WTC11 (cell line): ENCODE results near the gene ACBD6. TPM values are rescaled to one million over a fixed set of nuclear protein-coding genes. Genes with fewer than 3 reads are reported as not detected.

Experiments
- ATAC-seq: fragments of 200-7000 bp; cut with Tn5 transposase; 2 replicates; pipeline ENCODE4 v1.10.0; 2021; ENCODE audit warnings: mild to moderate bottlenecking, moderate library complexity
- CTCF ChIA-PET: fragments of 300-600 bp; sonication (Branson Sonifier 250); formaldehyde crosslinking; loops from one replicate; lab custom pipeline; 2021; ENCODE audit warnings: antibody characterized with exemption; lab: Charles Lee
- POLR2A ChIA-PET: fragments of 350-600 bp; sonication (Branson Sonifier 250); formaldehyde crosslinking; loops from one replicate; lab custom pipeline; 2021; ENCODE audit warnings: antibody characterized with exemption; lab: Charles Lee
- DNase-seq: peaks from one replicate; pipeline ENCODE4 v3.0.0; 2021; ENCODE audit warnings: low spot score
- H3K27ac Mint-ChIP-seq: 2 replicates; pipeline ENCODE4 v1.8.0; 2021; ENCODE audit warnings: mixed read lengths
- H3K27me3 Mint-ChIP-seq: 2 replicates; pipeline ENCODE4 v1.8.0; 2021; ENCODE audit warnings: low read depth, mild to moderate bottlenecking, moderate library complexity, mixed read lengths
- H3K36me3 Mint-ChIP-seq: 2 replicates; pipeline ENCODE4 v1.8.0; 2021; ENCODE audit warnings: mixed read lengths
- H3K4me1 Mint-ChIP-seq: 2 replicates; pipeline ENCODE4 v1.8.0; 2022; ENCODE audit warnings: mixed read lengths
- H3K4me3 Mint-ChIP-seq: 2 replicates; pipeline ENCODE4 v1.8.0; 2021; ENCODE audit warnings: mild to moderate bottlenecking, moderate library complexity, mixed read lengths
- H3K9me3 Mint-ChIP-seq: 2 replicates; pipeline ENCODE4 v1.8.0; 2021; ENCODE audit warnings: mixed read lengths
- CBFB ChIP-seq: sonication (generic); formaldehyde crosslinking; IDR thresholded peaks from 2 replicates; pipeline ENCODE4 v1.8.1; 2022; ENCODE audit warnings: mild to moderate bottlenecking, low read depth, missing genetic modification reagents
- FOXP1 ChIP-seq: sonication (generic); formaldehyde crosslinking; IDR thresholded peaks from 2 replicates; pipeline ENCODE4 v1.8.0; 2022; ENCODE audit warnings: missing genetic modification reagents, mild to moderate bottlenecking, moderate library complexity, borderline replicate concordance
- FOXP4 ChIP-seq: sonication (generic); formaldehyde crosslinking; IDR thresholded peaks from 2 replicates; pipeline ENCODE4 v1.8.0; 2022; ENCODE audit warnings: mild to moderate bottlenecking, missing genetic modification reagents
- HMGA2 ChIP-seq: fragments of 250-450 bp; sonication (Bioruptor Pico); IDR thresholded peaks from 2 replicates; pipeline ENCODE4 v1.4.0; 2021; ENCODE audit warnings: mild to moderate bottlenecking, moderate library complexity
- HMGXB4 ChIP-seq: sonication (generic); formaldehyde crosslinking; IDR thresholded peaks from 2 replicates; pipeline ENCODE4 v1.8.1; 2023; ENCODE audit warnings: mild to moderate bottlenecking, moderate library complexity, missing genetic modification reagents
- JUN ChIP-seq: sonication (generic); formaldehyde crosslinking; IDR thresholded peaks from 2 replicates; pipeline ENCODE4 v1.8.0; 2023; ENCODE audit warnings: mild to moderate bottlenecking, missing genetic modification reagents
- MXD4 ChIP-seq: fragments of 250-450 bp; sonication (Bioruptor Pico); IDR thresholded peaks from 2 replicates; pipeline ENCODE4 v1.8.0; 2021; ENCODE audit warnings: mild to moderate bottlenecking, moderate library complexity, borderline replicate concordance
- NR3C1 ChIP-seq: sonication (generic); formaldehyde crosslinking; conservative IDR thresholded peaks from 2 replicates; pipeline ENCODE4 v1.8.1; 2023; ENCODE audit warnings: low read depth, mild to moderate bottlenecking, missing genetic modification reagents
- RELA ChIP-seq: sonication (generic); formaldehyde crosslinking; IDR thresholded peaks from 2 replicates; pipeline ENCODE4 v1.8.1; 2022; ENCODE audit warnings: missing genetic modification reagents, mild to moderate bottlenecking, borderline replicate concordance
- SOX15 ChIP-seq: fragments of 250-450 bp; sonication (Bioruptor Pico); IDR thresholded peaks from 2 replicates; pipeline ENCODE4 v1.9.0; 2021; ENCODE audit warnings: mild to moderate bottlenecking
- SP1 ChIP-seq: sonication (generic); formaldehyde crosslinking; conservative IDR thresholded peaks from 2 replicates; pipeline ENCODE4 v1.8.1; 2022; ENCODE audit warnings: missing genetic modification reagents
- STAT6 ChIP-seq: sonication (generic); formaldehyde crosslinking; conservative IDR thresholded peaks from 2 replicates; pipeline ENCODE4 v1.8.1; 2023; ENCODE audit warnings: mild to moderate bottlenecking, low read depth, missing genetic modification reagents, moderate library complexity
- TCF7 ChIP-seq: sonication (generic); formaldehyde crosslinking; IDR thresholded peaks from 2 replicates; pipeline ENCODE4 v1.8.0; 2022; ENCODE audit warnings: mild to moderate bottlenecking, low read depth, missing genetic modification reagents, moderate library complexity
- TEAD1 ChIP-seq: sonication (generic); formaldehyde crosslinking; IDR thresholded peaks from 2 replicates; pipeline ENCODE4 v1.8.0; 2022; ENCODE audit warnings: mild to moderate bottlenecking, missing genetic modification reagents
- TEAD4 ChIP-seq: sonication (generic); formaldehyde crosslinking; IDR thresholded peaks from 2 replicates; pipeline ENCODE4 v1.8.0; 2022; ENCODE audit warnings: mild to moderate bottlenecking, missing genetic modification reagents
- ZBTB21 ChIP-seq: sonication (generic); formaldehyde crosslinking; IDR thresholded peaks from 2 replicates; pipeline ENCODE4 v1.8.1; 2023; ENCODE audit warnings: mild to moderate bottlenecking, missing genetic modification reagents, borderline replicate concordance
- ZMAT4 ChIP-seq: fragments of 250-450 bp; sonication (Bioruptor Pico); IDR thresholded peaks from 2 replicates; pipeline ENCODE4 v1.9.0; 2021; ENCODE audit warnings: mild to moderate bottlenecking
- ZNF138 ChIP-seq: sonication (generic); formaldehyde crosslinking; conservative IDR thresholded peaks from 2 replicates; pipeline ENCODE4 v1.8.1; 2022; ENCODE audit warnings: mild to moderate bottlenecking, moderate library complexity, missing genetic modification reagents
- ZNF317 ChIP-seq: sonication (generic); formaldehyde crosslinking; IDR thresholded peaks from 2 replicates; pipeline ENCODE4 v1.8.1; 2023; ENCODE audit warnings: low read depth, mild to moderate bottlenecking, moderate library complexity, missing genetic modification reagents, borderline replicate concordance
- ZNF416 ChIP-seq: fragments of 250-450 bp; sonication (Bioruptor Pico); IDR thresholded peaks from 2 replicates; pipeline ENCODE4 v1.9.0; 2021; ENCODE audit warnings: mild to moderate bottlenecking, inconsistent platforms
- ZNF512 ChIP-seq: sonication (generic); formaldehyde crosslinking; IDR thresholded peaks from 2 replicates; pipeline ENCODE4 v1.8.1; 2022; ENCODE audit warnings: missing genetic modification reagents, borderline replicate concordance
- total RNA-seq: library from RNA; stranded (reverse); gene quantifications from 3 replicates; pipeline ENCODE4 v1.2.3, GENCODE V29; 2021

The ACBD6 gene
- total RNA-seq, 1 experiment from 2014 or later = 53.5 TPM

GRCh38 chr1:180275726-180276125 lies 226.7 kb downstream of the ACBD6 start:
- TF ChIP-seq ZNF317 (CRISPR knock-in tag) (no peak), TEAD1 (CRISPR knock-in tag) (no peak), JUN (CRISPR knock-in tag) (no peak), SP1 (no peak), STAT6 (CRISPR knock-in tag) (no peak), SOX15 (CRISPR knock-in tag) (no peak), FOXP4 (CRISPR knock-in tag) (no peak), ZNF416 (no peak), ZNF138 (CRISPR knock-in tag) (no peak), ZNF512 (CRISPR knock-in tag) (no peak), TEAD4 (CRISPR knock-in tag) (no peak), ZBTB21 (CRISPR knock-in tag) (no peak), TCF7 (CRISPR knock-in tag) (no peak)

GRCh38 chr1:180274221-180274620 lies 228.2 kb downstream of the ACBD6 start:
- no peak overlapping the region for H3K4me3 Mint-ChIP-seq
- TF ChIP-seq ZMAT4 (CRISPR knock-in tag) = no peak
- no peak for TF ChIP-seq ZNF317 (CRISPR knock-in tag)
- TF ChIP-seq RELA (CRISPR knock-in tag) = no peak
- TF ChIP-seq FOXP1 = no peak
- no peak for TF ChIP-seq NR3C1 (CRISPR knock-in tag)
- TF ChIP-seq, all 79 proteins: peak for 0
- H3K27me3 Mint-ChIP-seq = no peaks in the 10 kb centered on the region
- H3K4me1 Mint-ChIP-seq = peaks cover 52% of the 10 kb centered on the region
- peaks cover 53% of the 10 kb centered on the region for H3K36me3 Mint-ChIP-seq
- peaks cover 13% of the 10 kb centered on the region for H3K9me3 Mint-ChIP-seq
- ChIA-PET POLR2A (no interaction called here), CTCF (no interaction called here)
- DNase-seq = no peak
- ATAC-seq = no peak
- no peak overlapping the region for H3K27ac Mint-ChIP-seq

More at GRCh38 chr1:180275726-180276125, 226.7 kb downstream of the ACBD6 start:
- ATAC-seq (peak; percentile 8; the same call in 1 of the 2 replicates), DNase-seq (no peak)
- H3K36me3 Mint-ChIP-seq = peaks cover 53% of the 10 kb centered on the region
- peaks cover 37% of the 10 kb centered on the region for H3K4me1 Mint-ChIP-seq
- no peak overlapping the region for H3K27ac Mint-ChIP-seq
- H3K27me3 Mint-ChIP-seq = no peaks in the 10 kb centered on the region
- ChIA-PET POLR2A (no interaction called here), CTCF (no interaction called here)
- peaks cover 13% of the 10 kb centered on the region for H3K9me3 Mint-ChIP-seq
- no peak overlapping the region for H3K4me3 Mint-ChIP-seq

- Mint-ChIP-seq H3K27ac (no peak overlapping the region), H3K4me1 (peaks cover 55% of the 10 kb centered on the region), H3K36me3 (peaks cover 53% of the 10 kb centered on the region), H3K4me3 (no peak overlapping the region), H3K27me3 (no peaks in the 10 kb centered on the region), H3K9me3 (peaks cover 13% of the 10 kb centered on the region)
- no peak for DNase-seq
- no peak for ATAC-seq
- CTCF ChIA-PET = no interaction called here
- POLR2A ChIA-PET = no interaction called here
- TF ChIP-seq HMGXB4 (CRISPR knock-in tag) (no peak), MXD4 (CRISPR knock-in tag) (no peak), CBFB (no peak), HMGA2 (CRISPR knock-in tag) (no peak)
These were observed 229.3 kb downstream of the ACBD6 start for GRCh38 chr1:180273066-180273465.
